H1 (cell line): ENCODE measurements around the gene C1orf50. TPM values are rescaled to one million over a fixed set of nuclear protein-coding genes. Genes with fewer than 3 reads are reported as not detected.

Experiments
- CTCF ChIA-PET: fragments of 300-600 bp; sonication (Branson Sonifier 250); formaldehyde crosslinking; loops from one replicate; lab custom pipeline; 2021; ENCODE audit not compliant: partially characterized antibody; lab: Charles Lee
- POLR2A ChIA-PET: fragments of 300-600 bp; sonication (Branson Sonifier 250); formaldehyde crosslinking; loops from one replicate; lab custom pipeline; 2021; ENCODE audit warnings: inconsistent platforms; ENCODE audit not compliant: partially characterized antibody; lab: Charles Lee
- DNase-seq, 2 experiments: peaks; one replicate each; pipeline versions ENCODE4 v3.0.0 to v3.0.0-alpha.2; 2010 to 2022; ENCODE audit warnings: low spot score in 2 of 2, low read depth in 1 of 2, mixed read lengths in 1 of 2
- FAIRE-seq: peaks from 2 replicates; lab custom pipeline; 2011; peaks lifted over from hg19 to GRCh38; lab: Jason Lieb, UNC
- H2AFZ ChIP-seq: 2 replicates; pipeline ENCODE4 v1.8.1; 2012; ENCODE audit warnings: low read length, inconsistent platforms
- H2AK5ac ChIP-seq: 2 replicates; pipeline ENCODE4 v1.6.1; 2013; ENCODE audit warnings: low read depth, low read length
- H2BK120ac ChIP-seq: replicated peaks from 2 replicates; pipeline ENCODE3; 2013; ENCODE audit warnings: low read depth, low read length, inconsistent platforms
- H2BK12ac ChIP-seq: 2 replicates; pipeline ENCODE4 v1.6.1; 2013; ENCODE audit warnings: low read depth, low read length
- H2BK15ac ChIP-seq: 2 replicates; pipeline ENCODE4 v1.6.1; 2013; ENCODE audit warnings: low read length
- H2BK20ac ChIP-seq: 2 replicates; pipeline ENCODE4 v1.6.1; 2013; ENCODE audit warnings: low read length
- H2BK5ac ChIP-seq: 2 replicates; pipeline ENCODE4 v1.6.1; 2013; ENCODE audit warnings: low read depth, low read length
- H3K14ac ChIP-seq: 2 replicates; pipeline ENCODE4 v1.6.1; 2013; ENCODE audit warnings: inconsistent platforms; ENCODE audit not compliant: insufficient read length
- H3K18ac ChIP-seq: 2 replicates; pipeline ENCODE4 v1.6.1; 2013; ENCODE audit warnings: low read length; ENCODE audit errors: extremely low read depth
- H3K23ac ChIP-seq: 2 replicates; pipeline ENCODE4 v1.6.1; 2013; ENCODE audit warnings: inconsistent platforms; ENCODE audit not compliant: insufficient read length
- H3K23me2 ChIP-seq: 2 replicates; pipeline ENCODE4 v1.6.1; 2013; ENCODE audit warnings: low read depth, low read length
- H3K27ac ChIP-seq: 2 replicates; pipeline ENCODE4 v1.6.1; 2011; ENCODE audit warnings: low read depth, low read length, inconsistent platforms
- H3K27me3 ChIP-seq, 4 experiments: replicated peaks in 1 of 4; 1 replicate in 1 of 4; 2 replicates in 3 of 4; pipeline versions ENCODE4 v1.6.1 to v1.8.1; 2011 to 2013; ENCODE audit warnings: low read length in 3 of 4, mild to moderate bottlenecking in 3 of 4, inconsistent platforms in 2 of 4, mixed read lengths in 2 of 4, moderate library complexity in 1 of 4; ENCODE audit not compliant: control insufficient read depth in 3 of 4, insufficient read depth in 3 of 4; ENCODE audit errors: extremely low read depth in 1 of 4
- H3K36me3 ChIP-seq, 4 experiments: 2 replicates each; pipeline versions ENCODE4 v1.6.1 to v1.8.1; 2011 to 2013; ENCODE audit warnings: mild to moderate bottlenecking in 4 of 4, low read length in 3 of 4, moderate library complexity in 2 of 4, control low read depth in 1 of 4, inconsistent platforms in 1 of 4; ENCODE audit not compliant: insufficient read depth in 4 of 4, control insufficient read depth in 2 of 4
- H3K4ac ChIP-seq: replicated peaks from 2 replicates; pipeline ENCODE3; 2013; ENCODE audit warnings: low read length, low read depth, mixed read lengths, inconsistent platforms; ENCODE audit not compliant: insufficient read length
- H3K4me1 ChIP-seq, 4 experiments: replicated peaks in 1 of 4; 1 replicate in 1 of 4; 2 replicates in 3 of 4; pipeline versions ENCODE4 v1.6.1 to v1.8.1; 2011 to 2013; ENCODE audit warnings: low read length in 3 of 4, inconsistent platforms in 2 of 4, mixed read lengths in 1 of 4; ENCODE audit not compliant: insufficient read depth in 4 of 4, control insufficient read depth in 3 of 4
- H3K4me2 ChIP-seq, 2 experiments: 2 replicates each; pipeline versions ENCODE4 v1.6.1 to v1.8.1; 2011 to 2013; ENCODE audit warnings: low read depth in 2 of 2, low read length in 2 of 2, control low read depth in 1 of 2, inconsistent platforms in 1 of 2, mild to moderate bottlenecking in 1 of 2; ENCODE audit not compliant: insufficient read depth in 1 of 2
- H3K4me3 ChIP-seq, 4 experiments: fragments of 200-600, 300-600 bp in 1 of 4; sonication (generic), shearing (Covaris generic), sonication (Bioruptor Twin) in 1 of 4; 2 replicates each; pipeline versions ENCODE4 v1.5.1 to v1.8.1; 2011 to 2016; ENCODE audit warnings: low read length in 4 of 4, low read depth in 3 of 4, control low read depth in 2 of 4, inconsistent platforms in 2 of 4, mild to moderate bottlenecking in 2 of 4, mixed read lengths in 1 of 4, moderate library complexity in 1 of 4; ENCODE audit not compliant: insufficient read depth in 2 of 4; ENCODE audit errors: extremely low read depth in 1 of 4
- H3K56ac ChIP-seq: replicated peaks from 2 replicates; pipeline ENCODE3; 2013; ENCODE audit warnings: low read depth, mild to moderate bottlenecking, mixed read lengths, low read length, inconsistent platforms; ENCODE audit not compliant: insufficient read length
- H3K79me1 ChIP-seq: 2 replicates; pipeline ENCODE4 v1.6.1; 2013; ENCODE audit warnings: low read depth, low read length, control low read depth
- H3K79me2 ChIP-seq, 2 experiments: 2 replicates each; pipeline versions ENCODE4 v1.6.1 to v1.8.1; 2012 to 2013; ENCODE audit warnings: low read length in 2 of 2, mild to moderate bottlenecking in 2 of 2, inconsistent platforms in 1 of 2; ENCODE audit not compliant: insufficient read depth in 2 of 2, control insufficient read depth in 1 of 2
- H3K9ac ChIP-seq, 4 experiments: replicated peaks in 1 of 4; 1 replicate in 1 of 4; 2 replicates in 3 of 4; pipeline versions ENCODE4 v1.6.1 to v1.8.1; 2011 to 2013; ENCODE audit warnings: low read depth in 3 of 4, low read length in 3 of 4, control low read depth in 2 of 4, mild to moderate bottlenecking in 2 of 4, moderate library complexity in 2 of 4, inconsistent platforms in 1 of 4; ENCODE audit errors: extremely low read depth in 1 of 4
- H3K9me3 ChIP-seq, 2 experiments: 2 replicates each; pipeline versions ENCODE4 v1.6.1 to v1.8.1; 2012 to 2013; ENCODE audit warnings: mild to moderate bottlenecking in 2 of 2, moderate library complexity in 2 of 2, control low read depth in 1 of 2, inconsistent platforms in 1 of 2, low read depth in 1 of 2, low read length in 1 of 2, mixed read lengths in 1 of 2; ENCODE audit not compliant: insufficient read depth in 2 of 2
- H4K20me1 ChIP-seq, 2 experiments: replicated peaks in 1 of 2; 2 replicates each; pipeline versions ENCODE3 to v1.8.1; 2011 to 2013; ENCODE audit warnings: inconsistent platforms in 2 of 2, low read length in 2 of 2, mild to moderate bottlenecking in 1 of 2; ENCODE audit not compliant: insufficient read depth in 2 of 2, control insufficient read depth in 1 of 2
- H4K5ac ChIP-seq: 2 replicates; pipeline ENCODE4 v1.6.1; 2013; ENCODE audit warnings: low read length, low read depth, mixed read lengths, inconsistent platforms; ENCODE audit not compliant: insufficient read length
- H4K8ac ChIP-seq: 2 replicates; pipeline ENCODE4 v1.8.0; 2013; ENCODE audit warnings: mild to moderate bottlenecking, moderate library complexity, low read length, inconsistent platforms; ENCODE audit not compliant: insufficient read depth; ENCODE audit errors: extremely low read depth
- H4K91ac ChIP-seq: replicated peaks from 2 replicates; pipeline ENCODE3; 2013; ENCODE audit warnings: low read length, mixed read lengths, inconsistent platforms; ENCODE audit not compliant: insufficient read length
- ATF3 ChIP-seq: IDR thresholded peaks from 2 replicates; pipeline ENCODE4 v1.6.1; 2011; ENCODE audit warnings: low read depth, mild to moderate bottlenecking, low read length; ENCODE audit not compliant: insufficient read depth
- BCL11A ChIP-seq, 2 experiments: IDR thresholded peaks; one replicate each; pipeline ENCODE4 v1.6.1; 2011; ENCODE audit warnings: low read depth in 2 of 2, low read length in 2 of 2, mild to moderate bottlenecking in 2 of 2
- CHD2 ChIP-seq: IDR thresholded peaks from 2 replicates; pipeline ENCODE4 v1.6.1; 2012; ENCODE audit warnings: low read length, improper control_type of control experiment
- EGR1 ChIP-seq: IDR thresholded peaks from 2 replicates; pipeline ENCODE4 v1.6.1; 2011; ENCODE audit warnings: low read depth, low read length, borderline replicate concordance
- GTF2F1 ChIP-seq: IDR thresholded peaks from 2 replicates; pipeline ENCODE4 v1.6.1; 2012; ENCODE audit warnings: low read depth, low read length, improper control_type of control experiment, borderline replicate concordance
- HDAC2 ChIP-seq, 2 experiments: fragments of 300-600 bp in 1 of 2; sonication (generic) in 1 of 2; IDR thresholded peaks; 2 replicates each; pipeline ENCODE4 v1.6.1; 2011 to 2012; ENCODE audit warnings: low read depth in 2 of 2, low read length in 2 of 2, mild to moderate bottlenecking in 2 of 2, moderate library complexity in 2 of 2, borderline replicate concordance in 1 of 2, inconsistent platforms in 1 of 2
- HDAC6 ChIP-seq: IDR thresholded peaks from one replicate; pipeline ENCODE4 v1.7.1; 2012; ENCODE audit warnings: low read depth, mild to moderate bottlenecking, inconsistent platforms, low read length, moderate library complexity
- NRF1 ChIP-seq: IDR thresholded peaks from 2 replicates; pipeline ENCODE4 v1.6.1; 2011; ENCODE audit warnings: mild to moderate bottlenecking, low read depth, low read length, improper control_type of control experiment
- RNF2 ChIP-seq: fragments of 200-900, 300-1000 bp; sonication (generic); IDR thresholded peaks from 2 replicates; pipeline ENCODE4 v1.7.1; 2016; ENCODE audit warnings: borderline replicate concordance, low read depth, mild to moderate bottlenecking, antibody characterized with exemption, low read length; ENCODE audit not compliant: poor library complexity, severe bottlenecking; ENCODE audit errors: missing control alignments
- RXRA ChIP-seq: IDR thresholded peaks from 2 replicates; pipeline ENCODE4 v1.6.1; 2011; ENCODE audit warnings: low read depth, mild to moderate bottlenecking, low read length, moderate library complexity; ENCODE audit not compliant: insufficient read depth
- SIN3A ChIP-seq, 2 experiments: IDR thresholded peaks in 1 of 2; conservative IDR thresholded peaks in 1 of 2; 2 replicates each; pipeline ENCODE4 v1.6.1; 2011 to 2012; ENCODE audit warnings: low read length in 2 of 2, improper control_type of control experiment in 1 of 2, low read depth in 1 of 2, mild to moderate bottlenecking in 1 of 2
- TAF1 ChIP-seq: IDR thresholded peaks from 2 replicates; pipeline ENCODE4 v1.6.1; 2011; ENCODE audit warnings: mild to moderate bottlenecking, low read depth, low read length
- ZNF274 ChIP-seq: IDR thresholded peaks from 2 replicates; pipeline ENCODE4 v1.7.0; 2012; ENCODE audit warnings: low read length, borderline replicate concordance; ENCODE audit errors: extremely low read depth
- WGBS, 2 experiments: shearing (Covaris generic) in 1 of 2; methylation state at CpG; one replicate each; pipeline versions ENCODE4 v1.1.6 to v1.1.7; 2013 to 2015; ENCODE audit warnings: low lambda C conversion rate in 2 of 2, mixed read lengths in 2 of 2, inconsistent platforms in 1 of 2, low coverage in 1 of 2, missing lambda C conversion rate in 1 of 2; ENCODE audit not compliant: insufficient replicate concordance in 2 of 2, insufficient coverage in 1 of 2, insufficient read length in 1 of 2; ENCODE audit errors: extremely low coverage in 1 of 2, missing lambda C conversion rate in 1 of 2; 5-methylcytosine and 5-hydroxymethylcytosine counted together
- polyA plus RNA-seq, 7 experiments: library from polyadenylated mRNA; depleted of rRNA in 3 of 7; stranded (reverse) in 5 of 7; unstranded in 2 of 7; fragments of >200 nt in 5 of 7; fragments of 200-250 nt in 2 of 7; gene quantifications; 1 replicate in 5 of 7; 2 replicates in 1 of 7; 4 replicates in 1 of 7; pipeline versions ENCODE4 v1.2.1 to v1.2.3, GENCODE V29; 2011 to 2013; ENCODE audit warnings: missing spikeins in 2 of 7, mixed read lengths in 2 of 7
- total RNA-seq: library from RNA; stranded (reverse); fragmentation: NEBNext Ultra II Directional; extraction: Animal tissue kit (Norgen Biotek cat#: 25700); gene quantifications from 2 replicates; pipeline ENCODE4 v1.2.1, GENCODE V29; 2021

C1orf50 gene
- total and polyA plus RNA-seq, 2 of the 8 experiments (the other 6 are each of a cell fraction or from before 2014, with no cell fraction given), result 3.2 to 7.1 TPM

DNA sequence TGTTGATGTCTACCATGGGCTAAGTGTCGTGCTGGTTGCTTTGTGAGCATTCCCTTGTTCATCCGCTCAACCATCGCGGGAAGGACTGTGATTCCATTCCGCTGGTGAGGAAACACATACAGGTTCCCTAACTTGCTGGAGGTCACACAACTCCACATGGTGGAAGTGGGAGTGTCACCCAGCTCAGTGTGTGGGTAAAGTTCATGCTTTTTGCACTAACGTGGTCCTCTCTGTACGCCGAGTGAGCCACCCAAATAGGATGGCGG is 23.0 kb upstream of the C1orf50 start:
- H2AK5ac ChIP-seq, result no peak overlapping the region
- no peak overlapping the region for H2BK120ac ChIP-seq
- no peak overlapping the region for H3K4me2 ChIP-seq
- H3K18ac ChIP-seq, result no peak overlapping the region
- peaks cover 3 to 14% (median 4%) of the 10 kb centered on the region in 4 experiments; a peak in 7 of 8 replicates for H3K36me3 ChIP-seq
- no peak overlapping the region for H3K4me3 ChIP-seq
- no peak overlapping the region for H2AFZ ChIP-seq
- H2BK12ac ChIP-seq, result peak overlapping the region; percentile 14; the same call in 1 of the 2 replicates
- peaks cover 2% of the 10 kb centered on the region; the same call in 1 of the 2 replicates for H3K79me1 ChIP-seq
- no peak overlapping the region for H3K23ac ChIP-seq
- H4K5ac ChIP-seq, result no peak overlapping the region
- no peaks in the 10 kb centered on the region for H3K79me2 ChIP-seq
- TF ChIP-seq ZNF274 (no peak), CHD2 (no peak), RNF2 (no peak), GTF2F1 (no peak), TAF1 (no peak), EGR1 (no peak), HDAC6 (no peak), SIN3A (conservative IDR thresholded peaks at IDR 0.05 in 1 of 2, IDR thresholded peaks at IDR 0.05 in 1 of 2; ENCODE audit: low read depth in 1 of 2, low read length in 2 of 2) (no peak), RXRA (no peak), ATF3 (no peak), BCL11A (IDR thresholded peaks at IDR 0.05; ENCODE audit: low read depth in 2 of 2, low read length in 2 of 2) (no peak), HDAC2 (IDR thresholded peaks at IDR 0.05; ENCODE audit: borderline replicate concordance in 1 of 2, low read depth in 2 of 2, low read length in 2 of 2) (no peak), NRF1 (no peak)
- TF ChIP-seq, all 59 proteins: peak for 0
- Histone ChIP-seq H2BK20ac (no peak overlapping the region), H3K14ac (no peak overlapping the region), H4K20me1 (peaks cover 0 to 6% of the 10 kb centered on the region in 2 experiments), H3K4ac (no peak overlapping the region), H3K23me2 (peaks cover 5% of the 10 kb centered on the region; the same call in 1 of the 2 replicates), H2BK15ac (no peak overlapping the region), H3K9ac (no peak overlapping the region), H3K27ac (no peak overlapping the region), H3K9me3 (no peaks in the 10 kb centered on the region), H2BK5ac (no peak overlapping the region), H4K8ac (no peak overlapping the region), H4K91ac (no peak overlapping the region), H3K56ac (no peak overlapping the region), H3K4me1 (peaks cover 0 to 30% (median 24%) of the 10 kb centered on the region in 4 experiments; a peak in 6 of 7 replicates), H3K27me3 (no peaks in the 10 kb centered on the region)
- WGBS, 2 experiments, result 93% methylated on average over 9 of the region's 9 CpGs; no CpG with 5 or more reads in 1 of the 2 experiments
- ChIA-PET CTCF (interaction anchor here (1.3 to 9.8 kb wide), 3 partner anchors 9 to 166 kb away, joined by 5 to 77 read pairs (median 62); no protein-coding TSS in a partner anchor), POLR2A (interaction anchor here (1.3 to 3.7 kb wide), 5 partner anchors 13 to 78 kb away, joined by 3 to 9 read pairs (median 5); partner anchors contain the start of genes C1orf50, P3H1 and YBX1)
- FAIRE-seq (no peak), DNase-seq (no peak)
